SH-SY5Y (cell line): ENCODE results near the gene CAMTA1.
A peak's percentile ranks its signal among the peaks of the same experiment; 100 is the strongest.

Experiments used
- GATA2 ChIP-seq: IDR thresholded peaks from 2 replicates; pipeline ENCODE4 v1.6.1; 2011; ENCODE audit warnings: mild to moderate bottlenecking, low read depth, low read length
- GATA3 ChIP-seq: IDR thresholded peaks from 2 replicates; pipeline ENCODE4 v1.6.1; 2011; ENCODE audit warnings: low read depth, mild to moderate bottlenecking, low read length, moderate library complexity

CAMTA1 gene

DNA sequence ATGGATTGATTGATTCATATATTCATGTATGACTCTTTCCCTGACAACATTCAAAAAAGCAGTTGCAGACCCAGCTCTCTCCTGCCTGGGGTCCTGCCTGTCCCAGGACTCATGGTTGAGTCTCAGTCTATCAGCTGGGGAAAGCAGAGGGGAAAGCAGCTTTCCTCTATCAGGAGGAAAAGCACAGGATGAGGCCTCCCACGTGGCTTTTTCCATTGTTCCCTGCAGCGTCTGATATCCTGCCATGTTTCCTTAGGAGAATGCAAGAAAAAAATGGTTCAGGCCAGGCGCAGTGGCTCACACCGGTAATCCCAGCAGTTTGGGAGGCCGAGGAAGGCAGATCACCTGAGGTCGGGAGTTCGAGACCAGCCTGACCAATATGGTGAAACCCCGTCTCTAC is 852.8 kb downstream of the CAMTA1 start:
- no peak for TF ChIP-seq GATA2
- TF ChIP-seq GATA3, result no peak

DNA sequence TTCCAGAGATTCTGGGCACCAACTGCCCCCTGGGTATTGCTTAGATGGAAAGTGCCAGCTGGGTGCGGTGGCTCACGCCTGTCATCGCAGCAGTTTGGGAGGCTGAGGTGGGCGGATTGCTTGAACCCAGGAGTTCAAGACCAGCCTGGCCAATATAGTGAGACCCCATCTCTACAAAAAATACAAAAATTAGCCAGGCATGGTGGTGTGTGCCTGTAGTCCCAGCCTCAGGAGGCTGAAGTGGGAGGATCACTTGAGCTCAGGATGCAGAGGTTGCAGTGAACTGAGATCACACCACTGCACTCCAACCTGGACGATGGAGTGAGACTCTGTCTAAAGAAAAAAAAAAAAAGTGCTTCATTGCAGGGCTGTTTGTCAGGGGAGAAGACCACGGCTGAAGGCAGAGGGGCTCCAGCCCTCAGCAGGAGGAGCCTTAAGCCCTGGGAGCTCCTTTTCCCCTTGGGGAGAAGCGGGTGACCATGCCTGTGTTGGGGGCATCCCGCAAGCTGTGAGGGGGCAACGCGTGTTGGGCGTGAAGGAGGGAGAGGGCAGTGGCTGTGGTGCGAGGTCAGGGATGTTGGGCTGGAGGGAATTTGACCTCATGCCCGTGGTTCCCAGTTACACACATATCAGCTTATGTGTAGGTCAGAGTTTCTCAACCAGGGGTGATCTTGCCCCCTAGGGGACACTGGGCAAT is 854.3 kb downstream of the CAMTA1 start:
- TF ChIP-seq GATA2, result no peak
- TF ChIP-seq GATA3, result no peak

DNA sequence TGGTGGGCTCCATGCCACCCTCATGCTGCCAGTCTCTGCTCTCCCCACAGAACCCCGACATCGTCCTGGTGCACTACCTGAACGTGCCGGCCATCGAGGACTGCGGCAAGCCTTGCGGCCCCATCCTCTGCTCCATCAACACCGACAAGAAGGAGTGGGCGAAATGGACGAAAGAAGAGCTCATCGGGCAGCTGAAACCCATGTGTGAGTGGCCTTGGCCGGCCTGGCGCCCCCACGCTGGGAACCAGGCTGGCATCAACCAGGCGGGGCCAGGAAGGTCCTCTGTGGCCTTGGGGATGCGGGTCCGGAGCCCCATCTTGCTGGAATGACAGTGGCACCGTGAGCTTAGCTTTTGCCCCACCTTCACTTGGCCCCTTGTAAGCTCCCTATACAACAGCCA is 855.1 kb downstream of the CAMTA1 start:
- no peak for TF ChIP-seq GATA3
- no peak for TF ChIP-seq GATA2

DNA sequence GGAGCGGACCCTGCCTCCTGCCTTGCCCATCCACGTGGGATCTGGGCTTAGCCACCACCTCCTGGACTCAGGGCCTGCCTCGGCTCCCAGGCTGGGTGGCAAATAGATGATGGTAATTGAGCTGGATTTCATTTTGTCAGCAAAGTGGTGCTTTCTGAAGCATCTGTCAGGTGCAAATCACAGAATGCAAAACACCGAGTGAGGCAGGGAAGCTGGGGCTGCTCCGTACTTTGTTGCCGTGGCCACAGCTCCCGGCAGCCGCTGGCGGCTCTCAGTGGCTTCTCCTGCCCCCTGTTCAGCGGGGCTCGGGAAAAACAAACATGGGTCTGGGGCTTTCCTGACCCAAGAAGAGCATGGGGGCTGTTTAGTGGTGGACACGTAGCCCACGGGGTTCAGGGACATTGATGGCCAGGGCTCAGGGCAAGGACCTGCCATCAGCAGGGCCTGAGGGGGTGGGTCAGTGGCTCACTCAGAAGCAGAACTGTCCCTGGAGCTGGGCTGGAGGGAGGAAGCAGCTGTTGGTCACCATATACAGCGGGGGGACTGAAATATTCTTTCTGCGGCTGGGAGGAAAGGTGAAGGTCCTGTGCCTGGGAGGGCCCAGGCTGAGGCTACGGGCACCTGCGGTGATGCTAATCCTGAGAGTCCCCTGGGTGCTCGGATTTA is 855.8 kb downstream of the CAMTA1 start:
- no peak for TF ChIP-seq GATA3
- no peak for TF ChIP-seq GATA2

DNA sequence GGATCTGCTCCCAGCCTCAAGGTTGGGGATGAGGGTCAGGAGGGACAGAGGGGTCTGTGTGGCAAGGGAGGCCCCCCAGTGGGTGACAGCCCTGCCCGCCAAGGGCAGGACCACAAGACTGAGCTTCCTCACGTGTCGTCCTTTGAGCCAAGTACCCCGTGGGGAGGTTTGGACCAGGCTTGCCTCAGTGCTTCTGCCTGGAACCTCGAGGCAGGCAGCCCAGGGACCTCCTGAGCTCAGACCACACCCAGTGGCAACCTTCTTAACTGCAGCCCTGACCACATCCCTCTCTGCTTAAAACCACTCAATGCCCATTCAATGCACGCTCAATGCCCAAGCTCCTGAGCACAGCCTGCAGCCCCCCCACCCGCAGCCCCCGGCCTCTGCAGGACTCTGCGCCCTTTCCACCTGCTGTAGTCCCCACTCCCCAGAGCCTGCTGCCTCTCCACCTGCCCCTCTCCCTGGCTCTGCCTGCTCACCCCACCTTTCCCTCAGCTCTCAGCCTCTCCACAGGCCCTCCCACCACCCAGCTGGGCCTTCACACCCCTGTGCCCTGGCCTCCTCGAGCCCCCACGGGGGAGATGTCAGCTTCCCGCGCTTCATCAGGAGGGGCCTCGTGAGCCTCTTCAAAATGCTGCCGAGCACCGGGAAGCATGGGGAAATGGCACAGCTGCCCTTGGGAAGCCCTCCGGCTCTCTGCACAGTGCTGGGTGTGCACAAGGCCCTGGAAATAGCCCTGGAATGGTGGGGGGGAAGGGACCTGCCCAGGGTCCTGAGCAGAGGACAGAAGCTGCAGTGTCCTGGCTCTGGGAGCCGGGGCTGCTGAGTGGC is 856.5 kb downstream of the CAMTA1 start:
- TF ChIP-seq GATA3 (no peak), GATA2 (no peak)

DNA sequence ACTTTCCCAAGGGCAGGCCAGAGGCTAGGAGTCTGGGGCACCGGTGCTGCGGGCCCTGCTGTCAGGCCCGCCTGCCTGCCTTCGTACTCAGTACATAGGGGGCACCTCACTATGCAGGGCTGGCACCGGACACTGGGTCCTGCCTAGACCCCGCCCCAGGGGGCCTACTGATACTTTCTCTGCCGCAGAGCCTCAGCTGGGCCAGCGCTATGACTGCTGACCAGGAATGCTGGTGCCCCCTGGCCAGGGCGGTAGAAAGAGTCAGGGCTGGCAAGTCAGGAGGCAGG is 857.1 kb downstream of the CAMTA1 start:
- TF ChIP-seq GATA2 (no peak), GATA3 (no peak)

DNA sequence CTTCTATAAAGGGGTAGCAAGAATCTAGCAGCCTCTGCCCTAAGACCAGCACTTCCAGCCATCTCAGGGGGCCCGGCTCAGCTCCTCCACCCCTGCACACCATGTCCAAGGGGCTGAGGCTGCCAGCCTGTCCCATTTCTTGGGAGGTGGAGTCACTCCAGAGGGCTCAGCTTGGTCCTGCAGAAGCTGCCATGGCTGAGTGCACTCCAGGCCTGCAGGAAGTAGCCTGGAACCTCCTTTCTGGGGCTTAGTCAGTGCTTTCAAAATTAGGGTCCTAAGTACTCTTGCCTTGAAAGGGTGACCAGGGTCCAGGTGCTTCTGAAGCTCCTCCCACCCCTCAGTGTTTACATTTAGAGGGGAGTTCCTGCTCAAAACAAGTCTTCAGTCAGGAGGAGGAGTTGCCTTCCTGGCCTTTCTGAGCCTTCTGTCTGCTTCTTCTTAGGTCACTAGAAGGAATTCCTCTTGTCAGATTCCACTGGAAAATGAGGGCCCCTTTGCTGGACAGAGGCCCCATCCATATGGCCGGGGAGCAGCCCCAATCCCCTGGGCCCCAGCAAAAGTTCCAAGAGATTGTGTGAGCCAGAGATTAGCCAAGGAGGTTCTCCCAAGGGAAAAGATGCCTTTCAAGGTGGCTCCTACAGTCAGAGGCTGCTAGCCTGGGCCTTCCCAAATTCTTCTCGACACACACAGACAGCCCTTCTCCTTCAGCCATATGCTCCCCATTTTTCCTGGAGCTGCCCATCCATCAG is 857.7 kb downstream of the CAMTA1 start:
- no peak for TF ChIP-seq GATA2
- no peak for TF ChIP-seq GATA3

DNA sequence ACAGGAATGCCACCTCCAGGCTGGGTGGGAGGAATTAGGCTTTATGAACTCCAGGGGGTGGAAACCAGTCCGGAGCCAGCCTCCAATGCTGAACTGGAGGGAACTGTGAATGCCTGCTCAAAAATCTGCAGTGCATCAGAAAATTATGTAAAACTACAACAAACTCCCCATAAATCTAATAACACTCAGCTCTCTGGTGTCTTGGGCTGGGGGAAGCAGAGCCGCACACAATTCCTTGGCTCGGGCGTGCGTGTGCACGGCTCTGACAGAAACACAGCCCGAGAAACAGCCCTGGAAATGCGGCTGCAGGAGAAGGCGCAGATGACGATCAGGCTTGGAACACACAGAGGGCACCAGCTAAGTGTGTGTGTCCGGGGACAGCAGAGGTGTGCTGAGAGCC is 858.3 kb downstream of the CAMTA1 start:
- TF ChIP-seq GATA2 (no peak), GATA3 (no peak)

DNA sequence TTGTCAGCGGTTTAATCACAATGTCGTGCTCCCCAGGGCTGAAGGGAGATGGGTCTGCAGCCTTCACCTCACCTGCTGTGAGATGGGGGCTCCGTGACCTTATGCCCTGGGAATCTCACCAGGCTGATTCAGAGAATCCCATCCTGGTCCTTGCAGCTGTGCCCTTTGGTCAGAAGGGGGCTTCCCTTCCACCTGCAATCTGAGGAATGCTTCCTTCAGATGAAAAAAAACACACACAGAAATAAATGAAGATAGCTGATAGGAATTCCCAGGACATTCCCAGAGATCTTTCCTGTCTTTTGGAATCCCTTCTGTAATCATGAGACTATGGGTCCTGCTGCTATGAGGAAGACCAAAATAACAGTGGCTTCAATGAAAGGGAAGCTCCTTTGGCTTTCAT is 858.8 kb downstream of the CAMTA1 start:
- TF ChIP-seq GATA2 (no peak), GATA3 (no peak)

DNA sequence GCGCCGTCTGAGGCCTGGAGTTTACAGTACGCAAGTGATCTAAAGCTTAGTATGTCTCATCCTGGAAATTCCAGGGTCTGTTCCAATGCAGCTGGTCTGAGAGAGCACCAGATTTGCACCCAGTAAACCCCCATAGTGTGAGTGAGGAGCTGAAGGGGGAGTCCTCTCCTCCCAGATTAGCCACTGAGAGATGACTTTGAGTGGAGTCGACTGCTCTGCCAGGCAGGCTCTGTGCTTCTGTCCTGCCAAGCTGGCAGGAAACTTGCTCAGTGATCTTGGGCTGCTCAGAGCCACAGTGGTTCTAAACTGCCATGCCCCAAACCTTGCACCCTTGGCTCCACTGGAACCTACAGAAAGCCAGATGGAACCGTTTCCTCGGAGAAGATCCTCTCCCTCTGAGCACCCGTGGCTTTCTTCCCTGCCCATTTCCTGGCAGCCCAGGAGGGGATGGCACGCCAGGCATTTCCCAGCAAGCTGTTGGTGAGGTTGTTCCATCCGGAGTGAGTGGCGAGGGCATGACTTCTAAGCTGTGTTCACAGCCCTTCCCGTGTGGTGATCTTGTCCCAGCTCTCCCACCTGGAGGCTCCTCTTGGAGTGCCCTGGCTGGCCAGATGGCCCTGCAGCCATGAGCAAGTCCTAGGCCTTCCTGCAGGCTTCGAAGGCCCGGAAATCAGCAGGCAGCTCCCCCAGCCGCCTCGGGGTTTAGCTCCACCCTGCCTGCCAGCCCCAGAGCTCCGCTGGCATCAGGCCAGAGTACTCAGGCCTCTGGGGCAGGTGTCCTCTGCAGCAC is 859.9 kb downstream of the CAMTA1 start:
- TF ChIP-seq GATA3, result no peak
- TF ChIP-seq GATA2, result no peak

DNA sequence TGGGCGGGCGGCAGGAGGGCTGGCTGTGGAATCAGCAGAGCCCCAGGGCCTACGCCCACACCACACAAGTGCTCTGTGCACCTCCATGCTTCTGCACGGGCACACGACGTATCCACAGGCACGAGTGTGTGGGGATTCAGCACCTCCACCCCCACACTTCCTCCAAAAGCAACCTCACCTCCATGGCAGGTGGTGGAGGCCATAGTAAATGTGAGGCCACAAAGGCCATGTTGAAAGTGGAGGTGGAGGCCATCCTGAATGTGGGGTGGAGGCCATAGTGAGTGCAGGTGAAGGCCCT is 860.4 kb downstream of the CAMTA1 start:
- TF ChIP-seq GATA3 (no peak), GATA2 (no peak)

DNA sequence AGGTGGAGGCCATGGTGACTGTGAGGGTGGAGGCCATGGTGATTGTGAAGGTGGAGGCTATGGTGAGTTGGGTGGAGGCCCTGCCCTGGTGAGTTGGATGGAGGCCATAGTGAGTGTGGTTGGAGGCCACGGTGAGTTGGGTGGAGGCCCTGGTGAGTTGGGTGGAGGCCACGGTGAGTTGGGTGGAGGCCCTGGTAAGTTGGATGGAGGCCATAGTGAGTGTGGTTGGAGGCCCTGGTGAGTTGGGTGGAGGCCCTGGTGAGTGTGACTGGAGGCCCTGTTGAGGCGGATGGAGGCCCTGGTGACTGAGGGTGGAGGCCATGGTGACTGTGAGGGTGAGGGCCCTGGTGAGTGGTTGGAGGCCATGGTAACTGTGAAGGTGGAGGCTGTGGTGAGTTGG is 860.9 kb downstream of the CAMTA1 start:
- TF ChIP-seq GATA2 (no peak), GATA3 (no peak)

DNA sequence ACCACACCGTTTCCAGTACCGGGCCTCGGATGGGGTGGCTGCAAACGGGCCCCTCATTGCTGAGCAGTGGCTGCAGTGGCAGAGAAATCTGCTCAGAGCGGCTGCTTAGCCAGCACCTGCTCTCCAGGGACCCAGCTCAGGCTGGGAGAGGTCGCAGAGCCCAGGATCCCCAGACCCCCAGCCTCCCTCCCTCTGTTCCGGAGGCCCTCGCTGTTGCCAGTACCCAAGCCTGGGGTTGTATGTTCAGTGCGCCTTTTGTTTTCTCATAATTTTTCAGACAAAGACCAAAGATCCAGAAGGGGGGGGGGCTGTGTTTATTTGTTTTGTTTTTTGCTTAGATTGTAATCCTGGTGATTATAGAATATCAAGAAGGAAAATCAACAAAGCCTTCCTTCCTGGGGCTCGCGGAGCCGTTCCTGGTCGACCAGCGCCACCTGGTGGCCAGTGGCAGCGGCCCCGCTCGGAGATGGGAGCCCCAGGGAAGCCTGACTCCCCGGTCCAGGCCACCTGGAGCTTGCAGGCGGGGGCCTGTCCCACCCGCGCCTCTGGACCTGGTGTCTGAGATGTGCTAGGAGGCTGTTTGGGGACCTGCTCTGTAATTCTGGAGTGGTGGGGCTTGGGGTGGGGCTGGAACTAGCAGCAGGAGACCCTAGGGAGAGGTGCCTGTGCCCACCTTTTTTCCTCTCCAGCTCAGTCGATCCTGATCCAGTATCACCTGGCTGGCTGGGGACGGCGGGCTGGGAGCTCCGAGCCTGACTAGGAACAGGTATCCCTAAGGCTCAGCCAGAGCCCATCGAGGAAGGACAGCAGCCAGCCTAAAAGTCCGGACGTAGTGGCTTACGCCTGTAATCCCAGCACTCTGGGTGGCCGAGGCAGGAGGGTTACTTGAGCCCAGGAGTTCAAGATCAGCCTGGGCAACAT is 862.0 kb downstream of the CAMTA1 start:
- TF ChIP-seq GATA3 (no peak), GATA2 (peak; percentile 83)
